NCI-H1105 treated with DMSO at 0.1 percent for 48 hours (cell line): ENCODE measurements around the gene CEBPZ.
A peak's percentile ranks its signal among the peaks of the same experiment; 100 is the strongest.
"Not testable (repeated sequence)": the region's sequence is repeated elsewhere in the genome, so short reads cannot be mapped to it uniquely, and the experiment has no call there.

Source experiments
- DNase-seq: peaks from one replicate; lab custom pipeline; 2025; lab: John Stamatoyannopoulos, UW

The CEBPZ gene

DNA sequence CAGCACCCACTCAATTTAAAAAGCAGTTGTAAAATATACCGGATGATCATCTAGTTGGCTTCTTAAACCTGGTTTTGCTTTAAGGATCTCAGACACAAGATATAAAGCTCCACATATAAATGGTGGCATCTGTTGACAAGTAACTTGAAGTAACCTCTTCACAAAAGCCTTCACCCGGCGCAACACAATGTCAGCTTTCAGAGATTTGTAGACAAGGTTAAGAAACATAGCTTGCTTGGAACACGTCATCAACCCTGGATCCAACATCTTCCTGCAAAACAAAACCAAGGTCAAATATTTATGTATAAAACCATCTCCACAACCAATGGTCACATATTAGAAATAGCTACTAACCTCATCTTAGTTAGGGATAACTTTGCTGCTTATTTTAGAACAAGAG, 8.3 kb downstream of the CEBPZ start:
- DNase-seq: no peak

DNA sequence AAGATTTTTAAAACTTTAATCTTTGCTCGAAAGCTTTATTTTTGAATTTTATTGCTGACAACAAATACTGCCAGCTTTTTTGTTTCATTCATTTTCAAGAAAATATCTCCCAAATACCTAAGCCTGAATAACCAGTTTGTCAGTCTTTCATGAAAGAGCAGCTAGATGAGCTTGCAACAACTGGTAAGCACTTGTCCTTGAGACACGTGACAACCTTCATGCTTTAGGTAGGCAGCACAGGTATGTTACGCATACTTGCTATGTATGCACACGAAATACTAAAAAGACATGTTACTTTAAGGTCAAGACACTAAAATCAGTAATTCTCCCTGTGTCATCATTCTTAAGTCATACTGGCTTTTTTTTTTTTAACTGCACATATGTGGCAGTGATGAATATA, 12.3 kb downstream of the CEBPZ start:
- DNase-seq: no peak

DNA sequence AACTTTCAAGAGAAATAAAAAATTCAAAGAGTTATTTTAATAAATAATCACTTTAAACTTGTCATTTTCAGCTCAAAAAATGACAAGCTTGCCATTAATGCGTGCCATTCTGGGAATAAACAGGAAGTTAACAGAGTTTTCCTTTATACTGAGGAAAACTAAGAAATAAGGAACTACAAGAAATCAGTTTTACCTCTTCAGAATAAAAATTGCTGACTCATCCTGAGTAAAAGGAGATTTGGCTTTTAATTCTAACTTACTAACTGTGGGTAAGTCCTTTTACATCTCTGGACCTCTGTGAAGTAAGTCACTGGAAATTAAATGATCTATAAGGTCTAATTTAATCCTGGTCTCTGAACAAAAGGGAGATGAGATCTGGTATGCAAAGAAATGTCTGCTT, 16.1 kb downstream of the CEBPZ start:
- DNase-seq: no peak

DNA sequence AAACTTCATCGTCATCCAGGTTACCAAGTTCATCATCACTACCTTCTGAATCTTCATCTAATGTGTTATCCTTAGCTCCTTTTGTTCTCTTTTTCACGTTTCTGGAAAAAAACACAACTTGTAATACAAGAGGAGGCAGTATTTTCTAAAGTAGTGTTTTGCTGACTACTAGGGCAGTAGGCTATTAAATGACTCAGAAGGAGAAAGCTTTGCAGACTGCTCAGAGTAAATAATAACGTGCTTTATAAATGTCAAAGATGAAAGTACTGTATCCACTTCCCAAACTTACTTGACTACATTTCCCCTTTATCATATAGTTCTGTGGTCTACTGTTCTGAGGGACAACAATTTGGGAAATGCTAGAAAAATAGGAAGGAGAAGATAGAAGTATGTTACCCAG, 19.5 kb downstream of the CEBPZ start:
- no peak for DNase-seq

DNA sequence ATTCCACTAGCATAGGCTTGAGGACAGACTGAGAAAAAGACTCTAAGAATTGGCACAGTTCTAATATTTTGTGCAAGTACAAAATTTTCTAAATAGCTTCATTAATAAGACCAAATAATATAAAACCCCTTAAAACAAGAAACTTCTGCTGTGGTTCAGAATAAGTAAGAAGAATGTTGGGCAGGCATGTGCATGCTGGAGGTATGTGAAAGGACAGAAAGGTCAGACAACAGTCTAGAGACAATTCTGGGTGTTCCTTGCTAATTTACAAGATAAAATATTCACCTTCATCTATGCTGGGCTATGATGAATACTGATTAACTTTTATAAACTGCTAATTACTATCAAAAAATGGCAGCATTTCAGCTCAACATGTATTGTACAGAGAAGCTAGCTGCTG, 20.2 kb downstream of the CEBPZ start:
- no peak for DNase-seq

DNA sequence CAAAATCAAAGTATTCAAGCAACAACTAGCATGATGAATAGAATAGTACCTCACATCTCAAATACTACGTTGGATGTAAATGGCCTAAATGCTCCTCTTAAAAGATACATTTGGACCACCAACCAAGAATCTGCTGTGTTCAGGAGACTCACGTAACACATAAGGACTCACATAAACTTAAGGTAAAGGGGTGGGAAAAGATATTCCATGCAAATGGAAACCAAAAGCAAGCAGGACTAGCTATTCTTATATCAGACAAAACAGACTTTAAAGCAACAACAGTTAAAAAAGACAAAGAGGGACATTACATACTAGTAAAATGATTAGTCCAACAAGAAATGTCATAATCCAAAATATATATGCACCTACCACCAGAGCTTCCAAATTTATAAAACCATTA, 24.6 kb downstream of the CEBPZ start:
- not testable (repeated sequence) for DNase-seq

DNA sequence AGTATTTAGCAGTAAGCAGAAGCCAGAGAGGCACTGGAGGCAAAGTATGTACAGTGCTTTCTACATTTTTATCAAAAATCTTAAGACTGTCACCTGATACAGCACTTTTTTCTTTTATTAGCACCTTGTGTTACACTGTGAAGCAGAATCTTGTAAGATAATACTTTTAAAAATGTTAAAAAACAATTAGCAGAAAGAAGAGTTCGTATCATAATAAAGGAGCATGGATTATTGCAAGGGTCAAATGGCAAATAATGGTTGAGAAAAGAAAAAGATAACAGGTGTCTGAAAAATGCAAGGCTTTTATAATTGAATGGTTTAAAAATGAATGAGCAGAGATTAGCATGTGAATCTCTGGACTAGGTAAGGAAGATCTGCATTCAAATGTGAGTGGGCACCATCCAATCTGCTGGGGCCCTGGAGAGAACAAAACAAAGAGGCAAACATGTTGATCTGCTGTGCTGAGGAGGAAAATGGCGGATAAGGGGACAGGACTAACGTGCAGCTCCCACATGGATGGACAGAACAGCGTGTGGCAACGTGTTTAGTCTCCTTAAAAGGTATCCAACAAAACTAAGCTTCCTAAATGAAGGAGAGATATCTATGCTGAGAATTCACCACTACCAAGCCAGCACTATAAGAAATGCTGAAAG, 25.6 kb downstream of the CEBPZ start:
- no peak for DNase-seq

DNA sequence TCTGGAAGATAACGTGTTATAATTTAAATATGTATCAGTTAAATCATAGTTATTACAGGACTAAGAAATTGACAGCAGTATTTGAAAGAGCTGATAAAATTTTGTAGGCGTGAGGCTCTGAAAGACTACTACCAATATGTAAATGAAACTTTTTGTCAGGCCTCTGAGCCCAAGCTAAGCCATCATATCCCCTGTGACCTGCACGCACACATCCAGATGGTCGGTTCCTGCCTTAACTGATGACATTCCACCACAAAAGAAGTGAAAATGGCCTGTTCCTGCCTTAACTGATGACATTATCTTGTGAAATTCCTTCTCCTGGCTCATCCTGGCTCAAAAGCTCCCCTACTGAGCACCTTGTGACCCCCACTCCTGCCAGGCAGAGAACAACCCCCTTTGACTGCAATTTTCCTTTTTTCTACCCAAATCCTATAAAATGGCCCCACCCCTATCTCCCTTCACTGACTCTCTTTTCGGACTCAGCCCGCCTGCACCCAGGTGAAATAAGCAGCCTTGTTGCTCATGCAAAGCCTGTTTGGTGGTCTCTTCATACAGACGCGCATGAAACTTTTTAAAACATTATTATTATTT, 26.2 kb downstream of the CEBPZ start:
- not testable (repeated sequence) for DNase-seq

DNA sequence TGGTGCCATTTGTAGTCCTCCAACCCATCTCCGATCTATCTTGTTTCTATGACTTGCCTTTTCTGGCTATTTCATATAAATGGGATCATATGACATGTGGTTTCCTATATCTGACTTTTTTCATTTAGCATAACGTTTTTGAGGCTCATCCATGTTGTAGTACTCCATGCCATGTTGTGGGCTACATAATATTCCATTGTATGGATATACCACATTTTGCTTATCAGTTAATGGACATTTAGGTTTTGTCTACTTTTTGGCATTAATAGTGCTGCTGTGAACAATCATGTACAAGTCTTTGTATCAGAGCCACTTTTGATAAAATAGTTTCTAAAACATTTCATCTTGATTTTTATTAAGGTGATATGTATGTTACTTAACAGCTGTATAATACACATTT, 27.7 kb downstream of the CEBPZ start:
- DNase-seq: no peak

DNA sequence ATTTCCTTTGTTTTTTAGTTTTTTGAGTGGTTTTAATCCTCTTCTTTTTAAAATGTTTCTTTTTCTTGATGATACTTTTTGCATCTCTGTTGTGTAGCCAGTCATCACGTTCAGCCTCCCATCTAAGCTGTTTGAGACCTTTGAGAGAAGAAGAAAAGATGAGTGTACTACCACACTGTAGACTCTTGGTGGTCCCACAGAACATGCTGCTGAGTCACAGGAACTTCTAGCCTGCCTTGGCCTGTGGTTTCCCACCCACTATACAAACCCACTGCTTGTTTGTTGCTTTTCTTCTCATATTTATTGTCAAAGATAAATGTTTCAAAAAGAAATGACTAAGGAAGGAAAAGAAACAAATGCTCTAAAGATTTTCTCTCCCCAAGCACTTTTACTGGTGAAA, 29.6 kb downstream of the CEBPZ start:
- DNase-seq: no peak

DNA sequence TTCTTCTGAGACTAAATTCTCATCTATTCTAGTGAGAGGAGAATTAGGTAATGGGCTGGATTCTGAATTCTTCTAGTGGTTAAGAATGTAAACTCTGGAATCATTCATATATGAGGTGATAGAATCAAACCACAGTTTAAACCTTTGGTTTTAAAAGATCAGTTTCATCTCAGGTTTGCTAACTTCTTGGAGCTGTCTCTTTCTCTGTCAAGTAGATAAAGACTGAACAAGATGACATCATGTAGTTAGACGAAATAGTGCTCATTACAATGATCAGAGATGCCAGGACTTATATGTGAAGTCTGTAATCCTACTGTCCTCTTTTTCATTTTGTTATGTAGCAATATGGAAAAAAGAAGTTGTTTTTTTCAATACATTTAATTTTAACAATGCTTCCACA, 30.2 kb downstream of the CEBPZ start:
- DNase-seq: no peak

DNA sequence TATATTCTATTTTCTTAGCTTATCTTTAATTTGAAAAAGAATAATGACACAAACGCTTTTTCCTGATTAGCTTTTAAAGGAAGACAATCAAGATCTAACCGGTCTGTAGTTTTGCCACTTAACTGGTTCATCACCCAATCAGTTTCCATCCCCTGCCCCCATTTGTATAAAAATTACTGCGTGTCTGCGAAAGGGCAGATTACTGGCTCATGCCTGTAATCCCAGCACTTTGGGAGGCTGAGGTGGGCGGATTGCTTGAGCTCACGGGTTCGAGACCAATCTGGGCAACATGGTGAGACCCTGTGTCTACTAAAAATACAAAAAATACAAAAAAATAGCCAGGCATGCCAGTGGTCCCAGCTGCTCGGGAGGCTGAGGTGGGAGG, 32.7 kb downstream of the CEBPZ start:
- DNase-seq: no peak

DNA sequence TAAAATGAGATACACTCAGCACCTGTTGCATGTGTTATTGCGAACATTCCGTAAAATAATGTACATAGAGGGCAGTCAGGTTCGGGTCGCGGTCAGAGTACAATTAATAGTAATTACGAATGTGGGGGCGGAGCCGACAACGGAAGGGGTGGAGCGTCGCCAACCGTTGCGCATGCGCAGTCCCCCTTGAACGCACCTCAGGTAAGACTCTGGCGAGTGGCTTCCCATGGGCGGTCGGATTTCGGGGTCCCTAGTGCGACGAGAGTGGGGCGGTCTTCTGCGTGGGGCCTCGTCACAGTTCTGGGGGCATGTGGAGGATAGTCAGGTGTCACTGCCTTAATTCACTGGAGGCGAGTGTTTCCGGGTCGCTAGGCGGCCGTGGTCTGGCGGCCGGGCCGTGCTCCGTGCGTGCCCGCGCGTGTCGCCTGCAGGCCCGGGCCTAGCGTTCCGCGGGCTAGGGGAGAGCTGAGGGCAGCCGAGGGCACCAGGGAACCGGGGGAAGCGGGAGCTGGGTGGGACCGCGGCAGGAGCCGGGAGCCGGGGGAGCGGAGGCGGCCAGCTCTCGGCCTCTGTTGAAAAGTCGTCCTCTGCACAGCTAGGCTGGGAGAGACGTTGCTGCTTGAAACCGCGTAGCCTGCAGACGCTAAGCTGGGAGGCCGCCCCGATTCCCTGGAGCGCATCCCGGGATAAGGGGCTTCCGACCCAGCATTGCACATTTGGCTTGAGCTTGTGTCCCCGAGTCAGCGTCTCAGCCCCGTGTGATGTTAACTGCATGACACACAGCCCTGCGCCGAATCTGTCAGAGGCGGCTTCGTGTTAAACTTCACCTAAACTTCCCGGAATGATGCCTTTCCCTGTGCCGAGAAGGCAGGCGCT, 34.8 kb downstream of the CEBPZ start, which contains the start of gene CEBPZOS:
Gene CEBPZOS, plus strand, starts transcription at position 177 of the 876 bp plus-strand sequence. CDS start 3,209 bp downstream, outside the sequence.
- DNase-seq: peak; percentile 62

DNA sequence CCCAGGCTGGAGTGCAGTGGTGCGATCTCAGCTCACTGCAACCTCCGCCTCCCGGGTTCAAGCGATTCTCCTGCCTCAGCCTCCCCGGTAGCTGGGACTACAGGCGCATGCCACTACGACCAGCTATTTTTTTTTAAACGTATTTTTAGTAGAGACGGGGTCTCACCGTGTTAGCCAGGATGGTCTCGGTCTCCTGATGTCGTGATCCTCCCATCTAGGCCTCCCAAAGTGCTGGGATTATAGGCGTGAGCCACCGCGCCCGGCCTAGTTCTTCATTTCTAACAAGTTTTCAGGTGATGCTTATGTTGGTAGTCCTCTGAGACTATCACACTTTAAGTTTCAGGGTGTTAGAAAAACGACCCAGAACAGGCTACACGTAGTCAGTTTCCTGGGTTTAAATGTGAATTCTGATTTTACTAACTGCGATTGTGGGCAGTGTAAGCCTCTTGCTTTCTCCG, 35.5 kb downstream of the CEBPZ start:
- not testable (repeated sequence) for DNase-seq

DNA sequence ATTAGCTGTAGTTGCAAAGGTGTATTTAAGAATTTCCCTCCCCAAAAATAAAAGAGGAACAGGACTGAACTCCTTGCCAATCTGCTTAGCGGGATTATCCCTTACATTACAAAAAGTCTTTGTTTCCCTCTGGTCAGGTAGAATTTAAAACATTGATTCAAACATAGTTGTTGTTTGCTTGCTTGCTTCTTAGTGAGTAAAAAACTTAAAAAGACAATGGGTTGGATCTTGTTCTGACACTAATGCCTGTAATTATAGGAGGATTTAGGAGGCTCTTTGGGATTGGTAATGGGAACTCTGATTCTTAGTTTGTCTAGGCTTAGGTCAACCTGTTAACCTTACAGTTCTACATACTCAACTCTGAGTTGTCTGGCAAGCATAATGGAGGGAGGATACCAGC, 38.8 kb downstream of the CEBPZ start:
- DNase-seq: no peak

DNA sequence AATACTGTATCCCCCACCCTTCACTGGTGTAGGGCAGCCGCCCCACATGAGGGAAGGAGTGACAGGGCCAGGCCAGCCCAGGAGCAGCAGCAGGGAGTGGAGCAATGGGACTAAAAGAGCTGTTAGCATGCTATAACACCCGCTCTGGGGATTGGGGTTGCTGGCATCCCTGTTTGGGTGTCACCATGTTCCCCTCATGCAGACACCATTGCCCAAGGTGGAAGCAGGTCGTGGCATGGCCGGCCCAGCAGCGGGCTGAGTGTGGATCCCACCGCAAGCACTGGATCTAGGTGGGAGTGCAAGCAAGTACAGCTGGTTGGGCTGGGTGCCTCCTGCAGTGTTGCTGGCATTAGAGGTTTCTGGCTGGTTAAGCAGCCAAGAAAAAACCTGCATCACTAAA, 39.6 kb downstream of the CEBPZ start:
- DNase-seq: no peak

DNA sequence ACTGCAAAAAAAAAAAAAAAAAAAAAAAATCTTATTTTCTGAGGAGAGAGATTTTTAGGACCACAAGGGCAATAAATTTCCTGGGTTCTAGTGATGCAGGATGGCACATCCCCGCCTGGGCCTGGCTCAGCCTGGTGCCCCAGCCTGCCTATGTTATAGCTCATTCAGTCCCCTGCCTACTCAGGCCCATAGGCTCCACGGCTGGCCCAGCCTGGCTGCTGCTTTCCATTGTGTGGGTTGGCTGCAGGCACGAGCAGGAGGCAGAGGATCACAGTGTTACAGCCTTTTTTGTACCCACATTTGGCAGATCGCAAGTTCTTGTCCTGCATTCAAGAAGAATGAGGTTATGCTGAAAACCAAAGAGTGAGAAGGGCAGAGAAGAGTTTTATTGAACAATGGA, 40.1 kb downstream of the CEBPZ start:
- DNase-seq: no peak

DNA sequence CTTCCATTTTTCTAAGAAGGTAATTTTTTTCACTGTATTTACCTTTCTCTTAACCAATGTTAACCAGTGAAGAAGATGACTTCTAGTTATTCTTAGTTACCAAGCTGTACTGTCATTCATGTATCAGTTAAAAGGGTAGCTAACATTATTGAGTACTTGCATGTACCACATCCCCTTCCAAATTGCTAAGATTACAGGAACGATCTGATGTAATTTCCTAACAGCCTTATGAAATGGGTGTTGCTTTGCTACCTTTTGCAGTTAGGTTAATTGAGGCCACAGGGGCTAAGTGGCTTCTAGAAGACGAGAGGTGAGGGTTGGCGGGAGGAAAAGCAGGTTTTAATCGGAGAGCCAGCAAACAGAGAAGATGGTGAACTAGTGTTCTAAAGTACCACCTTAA, 41.1 kb downstream of the CEBPZ start:
- DNase-seq: no peak

DNA sequence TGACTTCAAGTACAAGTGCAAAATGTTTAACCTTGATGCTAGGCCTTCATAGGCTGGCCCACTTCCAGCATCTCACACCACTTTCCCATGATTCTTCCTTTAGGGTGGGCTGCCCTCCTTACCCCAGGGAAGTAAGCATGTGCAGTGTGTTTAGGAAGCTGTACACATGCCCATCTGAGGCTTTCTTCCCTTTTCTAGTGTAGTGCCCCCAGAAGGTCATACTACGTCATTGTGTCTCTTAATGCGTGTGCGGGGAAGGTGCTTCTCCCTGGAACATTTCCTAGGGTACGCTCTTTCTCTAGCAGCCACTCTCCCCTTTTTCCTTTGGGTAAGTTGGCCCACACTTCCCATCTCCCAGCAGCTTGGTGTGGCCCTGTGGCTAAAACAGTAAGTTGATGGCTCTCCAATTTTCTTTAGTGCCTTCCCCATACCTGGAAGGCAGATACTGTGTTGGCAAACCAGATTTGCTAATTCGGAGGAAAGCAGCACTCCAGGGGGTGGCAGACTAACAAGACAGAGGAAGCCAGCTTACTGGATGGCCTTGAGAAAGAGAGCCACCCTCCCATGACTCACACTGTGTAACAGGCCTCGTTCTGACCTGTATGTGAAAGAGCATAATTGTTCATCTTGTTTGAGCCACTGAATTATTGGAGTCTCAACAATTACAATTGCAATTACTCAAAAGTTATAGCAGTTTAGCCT, 41.8 kb downstream of the CEBPZ start:
- DNase-seq: no peak

DNA sequence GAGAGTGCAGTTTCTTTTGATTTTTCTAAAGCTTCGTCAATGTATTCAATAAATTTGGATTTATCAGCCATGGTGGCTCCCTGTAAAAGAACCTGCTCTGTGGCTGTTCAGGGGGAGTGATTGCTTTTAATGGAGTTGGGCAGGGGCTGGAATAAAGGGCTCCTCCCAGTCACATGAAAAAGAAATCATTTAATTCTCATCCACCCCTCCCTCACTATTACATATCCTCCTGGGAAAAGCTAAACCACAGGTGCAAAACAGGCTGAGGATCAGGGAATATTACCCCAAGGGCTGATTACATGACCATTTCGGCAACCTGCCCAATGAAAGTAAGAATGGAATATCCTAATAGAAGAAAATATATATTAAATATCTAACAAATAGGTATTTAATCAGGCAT, 42.8 kb downstream of the CEBPZ start, which contains the start of gene SULT6B1:
Gene SULT6B1, minus strand, starts transcription at position 101 of the 400 bp plus-strand sequence. Its CDS starts 30 bp downstream, at position 71.
- DNase-seq: no peak

DNA sequence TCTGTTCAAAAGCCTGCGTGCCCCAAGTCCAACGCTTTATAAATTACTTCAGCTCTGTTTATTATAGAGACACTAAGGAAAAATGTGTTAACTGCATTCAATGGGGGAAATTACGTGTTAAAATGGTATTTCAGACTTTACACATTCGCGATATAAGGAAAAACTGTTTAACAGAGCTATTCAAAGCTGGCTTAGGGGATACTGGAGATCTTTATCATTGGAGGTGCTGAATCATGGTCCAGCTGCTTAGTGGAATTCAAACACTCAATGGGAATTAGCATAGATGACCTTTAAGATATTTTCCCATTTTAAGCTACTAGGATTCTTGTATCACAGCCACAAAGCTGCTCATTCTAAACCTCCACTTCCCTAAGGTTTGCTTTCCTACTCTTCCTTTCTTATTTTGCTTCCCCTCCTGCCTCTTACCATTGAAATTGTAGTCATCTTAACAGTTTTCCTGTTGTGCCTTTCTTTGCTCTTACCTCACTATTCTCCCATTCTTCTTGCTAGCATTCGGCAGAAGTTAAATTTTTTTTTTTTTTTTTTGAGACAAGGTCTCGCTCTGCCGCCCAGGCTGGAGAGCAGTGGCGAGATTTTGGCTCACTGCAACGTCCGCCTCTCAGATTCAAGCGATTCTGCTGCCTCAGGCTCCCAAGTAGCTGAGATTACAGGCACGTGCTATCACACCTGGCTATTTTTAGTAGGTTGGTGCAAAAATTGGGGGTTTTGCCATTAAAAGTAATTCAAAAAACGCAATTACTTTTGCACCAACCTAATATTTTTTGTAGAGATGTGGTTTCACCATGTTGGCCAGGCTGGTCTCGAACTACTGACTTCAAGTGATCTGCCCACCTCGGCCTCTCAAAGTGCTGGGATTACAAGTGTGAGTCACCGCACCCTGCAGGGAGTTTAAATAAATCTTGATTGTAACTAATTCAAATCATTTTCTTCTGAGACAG, 49.4 kb downstream of the CEBPZ start:
- no peak for DNase-seq
